Lung (tissue), 12 donors: ENCODE data around the gene MVB12B. TPM values are rescaled to one million over a fixed set of nuclear protein-coding genes. Genes with fewer than 3 reads are reported as not detected.
A peak's percentile ranks its signal among the peaks of the same experiment; 100 is the strongest.

Experiments
- ATAC-seq: fragments of 200-7000 bp; cut with Tn5 transposase; one replicate; pipeline ENCODE4 v1.9.1; 2020; ENCODE audit warnings: moderate number of reproducible peaks; ENCODE audit not compliant: insufficient read depth, low FRiP score
- DNase-seq, 3 donors: peaks; one replicate each; pipeline ENCODE4 v3.0.0-alpha.2; 2013 to 2017
- H3K27ac ChIP-seq, 2 donors: one replicate each; pipeline ENCODE4 v1.5.1; 2013; ENCODE audit warnings: mild to moderate bottlenecking in 2 of 2, moderate library complexity in 2 of 2, control low read depth in 1 of 2, inconsistent platforms in 1 of 2, low read depth in 1 of 2, low read length in 1 of 2
- H3K27me3 ChIP-seq, 3 donors: one replicate each; pipeline ENCODE4 v1.5.1; 2013; ENCODE audit warnings: low read length in 2 of 3; ENCODE audit not compliant: control insufficient read depth in 3 of 3, insufficient read depth in 3 of 3
- H3K36me3 ChIP-seq, 4 donors: one replicate each; pipeline ENCODE4 v1.5.1; 2013; ENCODE audit warnings: low read length in 4 of 4, mild to moderate bottlenecking in 1 of 4, moderate library complexity in 1 of 4; ENCODE audit not compliant: control insufficient read depth in 4 of 4, insufficient read depth in 4 of 4
- H3K4me1 ChIP-seq, 5 donors: one replicate each; pipeline ENCODE4 v1.5.1; 2013; ENCODE audit warnings: low read length in 5 of 5, mild to moderate bottlenecking in 2 of 5, moderate library complexity in 1 of 5; ENCODE audit not compliant: control insufficient read depth in 5 of 5, insufficient read depth in 5 of 5
- H3K4me3 ChIP-seq: one replicate; pipeline ENCODE4 v1.5.1; 2013; ENCODE audit warnings: mild to moderate bottlenecking, control low read depth, moderate library complexity
- H3K9ac ChIP-seq, 2 donors: one replicate each; pipeline ENCODE4 v1.5.1; 2013; ENCODE audit warnings: low read length in 2 of 2, control low read depth in 1 of 2; ENCODE audit not compliant: insufficient read depth in 1 of 2
- H3K9me3 ChIP-seq, 4 donors: one replicate each; pipeline ENCODE4 v1.5.1; 2013; ENCODE audit warnings: low read length in 3 of 4, mild to moderate bottlenecking in 1 of 4, moderate library complexity in 1 of 4; ENCODE audit not compliant: control insufficient read depth in 4 of 4, insufficient read depth in 3 of 4
- CTCF ChIP-seq: IDR thresholded peaks from 2 replicates; pipeline ENCODE4 v1.5.1; 2012; ENCODE audit warnings: mild to moderate bottlenecking; ENCODE audit errors: control extremely low read depth, extremely low read depth
- WGBS, 2 donors: extraction: QIAGEN DNeasy Blood & Tissue Kit; methylation state at CpG; one replicate each; pipeline ENCODE4 v1.1.7; 2013; 5-methylcytosine and 5-hydroxymethylcytosine counted together
- polyA plus RNA-seq, 2 donors: library from polyadenylated mRNA; stranded (reverse); fragments of 200-250 nt; gene quantifications; one replicate each; pipeline ENCODE4 v1.2.1, GENCODE V29; 2013
- total RNA-seq, 2 donors: library from RNA; depleted of rRNA in 1 of 2; stranded (reverse); fragments of >200 nt in 1 of 2; gene quantifications; one replicate each; pipeline ENCODE4 v1.2.1, GENCODE V29; 2014 to 2021
- donor health status: control.
- donor health status: control.
- donor health status: Bipolar disorder and iron deficiency.
- donor health status: healthy.
- donor health status: DM: yes; HTN: yes; CAD: no.

Gene MVB12B
- total and polyA plus RNA-seq, 4 donors: 9.5 to 33.6 (median 16.5) TPM

DNA sequence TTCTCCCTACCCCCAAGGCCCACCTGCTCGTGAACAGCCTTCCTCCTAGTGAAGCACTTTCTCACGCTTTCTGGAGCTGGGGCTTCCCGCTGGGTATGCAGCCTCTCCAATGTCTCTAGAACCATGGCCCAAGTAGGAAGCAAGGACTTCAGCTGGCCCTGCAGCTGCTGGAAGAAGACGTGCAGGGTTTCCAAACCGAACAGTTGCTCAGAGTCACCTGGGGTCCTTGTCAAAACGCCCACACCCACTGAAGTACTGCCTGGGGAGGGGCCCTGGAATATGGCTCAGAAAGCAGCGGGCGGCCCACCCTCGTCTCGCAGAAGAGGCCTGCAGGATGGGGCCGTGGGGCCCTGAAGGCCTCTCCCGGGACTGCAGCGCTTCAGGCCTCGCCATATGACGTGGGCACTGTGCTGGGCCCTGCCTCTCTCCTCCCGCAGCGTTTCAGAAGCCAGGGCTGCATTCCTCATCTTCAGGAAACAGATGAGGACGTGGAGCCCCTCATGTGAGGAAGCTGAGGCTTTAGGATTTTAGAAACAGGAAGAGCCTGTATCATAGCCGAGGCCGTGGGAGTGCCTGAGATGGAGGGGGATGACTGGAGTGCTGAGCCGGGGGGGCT lies 171.1 kb downstream of the MVB12B start:
- no peak overlapping the region for H3K4me3 ChIP-seq
- no peak overlapping the region for H3K9ac ChIP-seq
- 40 to 76% methylated on average over 21 of the region's 21 CpGs for WGBS, 2 donors
- peaks cover 0 to 6% (median 3%) of the 10 kb centered on the region in 4 donors for H3K36me3 ChIP-seq
- H3K27me3 ChIP-seq: peaks cover 0 to 4% (median 0%) of the 10 kb centered on the region in 3 donors
- H3K27ac ChIP-seq: no peak overlapping the region
- H3K9me3 ChIP-seq: no peaks in the 10 kb centered on the region
- peaks cover 0 to 20% (median 3%) of the 10 kb centered on the region in 5 donors for H3K4me1 ChIP-seq
- no peak for TF ChIP-seq CTCF
- DNase-seq (no peak), ATAC-seq (no peak)

GRCh38 chr9:126498331-126498730 lies 171.7 kb downstream of the MVB12B start:
- H3K27me3 ChIP-seq: peaks cover 0 to 4% (median 0%) of the 10 kb centered on the region in 3 donors
- H3K9me3 ChIP-seq: no peaks in the 10 kb centered on the region
- ATAC-seq (no peak), DNase-seq (no peak)
- H3K27ac ChIP-seq: no peak overlapping the region
- H3K4me1 ChIP-seq: peaks cover 0 to 20% (median 3%) of the 10 kb centered on the region in 5 donors
- TF ChIP-seq CTCF: no peak
- H3K9ac ChIP-seq: no peak overlapping the region
- peaks cover 0 to 10% (median 3%) of the 10 kb centered on the region in 4 donors for H3K36me3 ChIP-seq
- no peak overlapping the region for H3K4me3 ChIP-seq
- 52 to 77% methylated on average over 8 of the region's 8 CpGs for WGBS, 2 donors

DNA sequence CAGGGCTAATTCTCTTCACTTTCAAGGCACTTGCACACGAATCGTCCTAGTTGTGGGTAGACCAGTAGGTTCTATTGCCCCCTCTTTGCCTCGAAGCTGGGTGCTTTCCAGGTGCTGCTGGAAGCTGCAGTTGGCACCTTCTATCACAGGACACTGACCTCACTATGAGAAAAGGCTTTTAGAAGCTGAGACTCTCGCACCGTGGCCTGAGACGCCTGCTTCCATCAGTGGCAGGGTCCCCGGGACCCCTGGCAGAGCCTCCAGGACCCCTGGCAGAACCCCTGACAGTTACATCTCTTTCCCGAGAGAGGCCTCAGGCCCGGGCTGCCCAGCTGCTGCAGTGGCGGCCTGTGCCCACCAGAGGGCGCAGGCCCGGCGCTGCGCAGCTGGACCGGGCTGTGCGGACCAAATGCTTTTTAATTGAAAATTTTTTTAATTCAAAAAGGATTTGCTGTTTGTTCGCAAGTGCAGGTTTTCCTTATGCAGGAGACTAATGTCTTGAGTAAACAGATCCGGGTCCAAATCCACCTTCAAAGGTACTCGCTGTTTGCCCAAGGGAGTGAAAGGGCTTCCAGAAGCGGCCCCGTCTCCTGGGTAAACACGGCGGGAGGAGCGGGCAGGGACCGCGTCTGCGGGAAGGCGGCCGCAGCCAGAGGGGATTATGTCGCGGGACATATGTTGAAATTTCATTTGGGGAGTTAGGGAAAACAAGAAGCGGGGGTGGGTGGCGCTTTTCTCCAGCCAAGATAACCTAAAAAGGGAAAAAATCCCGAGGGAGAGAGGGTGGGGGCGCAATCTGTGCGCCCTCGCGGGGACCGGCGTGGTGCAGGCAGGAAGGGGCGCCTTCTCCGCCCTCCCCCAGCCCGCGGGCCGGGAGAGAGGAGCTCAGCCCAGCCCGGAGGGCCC lies 172.6 kb downstream of the MVB12B start:
- H3K4me1 ChIP-seq: peaks cover 0 to 20% (median 3%) of the 10 kb centered on the region in 5 donors
- H3K9ac ChIP-seq: no peak overlapping the region
- ATAC-seq: peak; percentile 77
- TF ChIP-seq CTCF: peak; percentile 79
- H3K27me3 ChIP-seq: peaks cover 0 to 4% (median 0%) of the 10 kb centered on the region in 3 donors
- peak; percentile 50 to 54 (median 54) for DNase-seq
- no peak overlapping the region for H3K27ac ChIP-seq
- H3K9me3 ChIP-seq: no peaks in the 10 kb centered on the region
- 8 to 10% methylated on average over 45 to 46 of the region's 46 CpGs for WGBS, 2 donors
- H3K4me3 ChIP-seq: no peak overlapping the region
- H3K36me3 ChIP-seq: peaks cover 0 to 17% (median 3%) of the 10 kb centered on the region in 4 donors
